Liver (tissue), 9 donors: ENCODE measurements around the gene STH. TPM values are rescaled to one million over a fixed set of nuclear protein-coding genes. Genes with fewer than 3 reads are reported as not detected.

Source experiments
- DNase-seq: peaks from one replicate; pipeline ENCODE4 v3.0.0-alpha.2; 2017; ENCODE audit warnings: low spot score
- H3K27ac ChIP-seq, 2 donors: one replicate each; pipeline ENCODE4 v1.7.0; 2013; ENCODE audit warnings: inconsistent platforms in 2 of 2, low read length in 2 of 2, control low read depth in 1 of 2, low read depth in 1 of 2, mild to moderate bottlenecking in 1 of 2
- H3K27me3 ChIP-seq, 4 donors: one replicate each; pipeline versions ENCODE4 v1.6.1 to v1.7.0; 2013; ENCODE audit warnings: low read length in 3 of 4, inconsistent platforms in 1 of 4, mild to moderate bottlenecking in 1 of 4, moderate library complexity in 1 of 4; ENCODE audit not compliant: control insufficient read depth in 4 of 4, insufficient read depth in 4 of 4
- H3K36me3 ChIP-seq, 4 donors: one replicate each; pipeline versions ENCODE4 v1.6.1 to v1.7.0; 2013; ENCODE audit warnings: low read length in 3 of 4, mild to moderate bottlenecking in 3 of 4, low read depth in 1 of 4, moderate library complexity in 1 of 4; ENCODE audit not compliant: control insufficient read depth in 4 of 4, insufficient read depth in 3 of 4
- H3K4me1 ChIP-seq, 4 donors: one replicate each; pipeline versions ENCODE4 v1.6.1 to v1.7.0; 2013; ENCODE audit warnings: low read length in 3 of 4, mild to moderate bottlenecking in 3 of 4, moderate library complexity in 1 of 4; ENCODE audit not compliant: control insufficient read depth in 4 of 4, insufficient read depth in 4 of 4
- H3K4me3 ChIP-seq, 3 donors: one replicate each; pipeline versions ENCODE4 v1.6.1 to v1.7.0; 2013; ENCODE audit warnings: low read length in 3 of 3, control low read depth in 1 of 3, low read depth in 1 of 3, mild to moderate bottlenecking in 1 of 3
- H3K9ac ChIP-seq, 2 donors: one replicate each; pipeline ENCODE4 v1.7.0; 2013; ENCODE audit warnings: low read length in 2 of 2, mild to moderate bottlenecking in 2 of 2, moderate library complexity in 2 of 2, control low read depth in 1 of 2, low read depth in 1 of 2
- H3K9me3 ChIP-seq, 4 donors: one replicate each; pipeline versions ENCODE4 v1.6.1 to v1.7.0; 2013; ENCODE audit warnings: low read length in 3 of 4; ENCODE audit not compliant: control insufficient read depth in 4 of 4
- CTCF ChIP-seq: fragments of 150-350 bp; IDR thresholded peaks from 2 replicates; pipeline ENCODE4 v1.5.1; 2017; ENCODE audit warnings: improper control_type of control experiment, low read depth, low read length; ENCODE audit not compliant: missing input control
- EGR1 ChIP-seq, 2 donors: IDR thresholded peaks; 2 replicates each; pipeline ENCODE4 v1.6.1; 2016 to 2018; ENCODE audit warnings: antibody characterized with exemption in 2 of 2, low read depth in 2 of 2
- FOXA1 ChIP-seq: IDR thresholded peaks from 2 replicates; pipeline ENCODE4 v1.6.1; 2016; ENCODE audit warnings: antibody characterized with exemption
- FOXA2 ChIP-seq: IDR thresholded peaks from 2 replicates; pipeline ENCODE4 v1.6.1; 2016; ENCODE audit warnings: antibody characterized with exemption
- GABPA ChIP-seq, 2 donors: IDR thresholded peaks in 1 of 2; conservative IDR thresholded peaks in 1 of 2; 2 replicates each; pipeline ENCODE4 v1.6.1; 2016; ENCODE audit warnings: antibody characterized with exemption in 2 of 2, mild to moderate bottlenecking in 1 of 2, moderate library complexity in 1 of 2
- JUND ChIP-seq, 2 donors: IDR thresholded peaks; 2 replicates each; pipeline ENCODE4 v1.6.1; 2016; ENCODE audit warnings: antibody characterized with exemption in 2 of 2
- RAD21 ChIP-seq, 2 donors: IDR thresholded peaks; 2 replicates each; pipeline ENCODE4 v1.6.1; 2016; ENCODE audit warnings: antibody characterized with exemption in 2 of 2, mild to moderate bottlenecking in 2 of 2
- RXRA ChIP-seq, 2 donors: IDR thresholded peaks; 2 replicates each; pipeline ENCODE4 v1.6.1; 2017 to 2018; ENCODE audit warnings: antibody characterized with exemption in 2 of 2, mild to moderate bottlenecking in 1 of 2
- TAF1 ChIP-seq: conservative IDR thresholded peaks from 2 replicates; pipeline ENCODE4 v1.6.1; 2016; ENCODE audit warnings: antibody characterized with exemption, mild to moderate bottlenecking
- YY1 ChIP-seq: IDR thresholded peaks from 2 replicates; pipeline ENCODE4 v1.6.1; 2016; ENCODE audit warnings: antibody characterized with exemption, mild to moderate bottlenecking
- WGBS: extraction: QIAGEN DNeasy Blood & Tissue Kit; methylation state at CpG from one replicate; pipeline ENCODE4 v1.1.7; 2013; 5-methylcytosine and 5-hydroxymethylcytosine counted together
- polyA plus RNA-seq, 2 donors: library from polyadenylated mRNA; stranded (reverse) in 1 of 2; unstranded in 1 of 2; fragments of 200-250 nt in 1 of 2; fragments of >200 nt in 1 of 2; fragmentation: Nextera tagmentation in 1 of 2; extraction: Ambion mirVana in 1 of 2; gene quantifications; one replicate each; pipeline versions ENCODE4 v1.2.1 to v1.2.3, GENCODE V29; 2013 to 2015
- total RNA-seq, 2 donors: library from RNA; depleted of rRNA; stranded (reverse); fragments of >200 nt; gene quantifications; one replicate each; pipeline ENCODE4 v1.2.3, GENCODE V29; 2014
- TF ChIP-seq, protein P1 (sequence below): IDR thresholded peaks from 2 replicates; pipeline ENCODE4 v1.6.1; 2016; ENCODE audit warnings: antibody characterized with exemption, mild to moderate bottlenecking
- TF ChIP-seq, protein P2 (sequence below): IDR thresholded peaks from 2 replicates; pipeline ENCODE4 v1.6.1; 2016; ENCODE audit warnings: antibody characterized with exemption
- TF ChIP-seq, protein P3 (sequence below): IDR thresholded peaks from 2 replicates; pipeline ENCODE4 v1.6.1; 2016; ENCODE audit warnings: antibody characterized with exemption
- donor health status: healthy.
- donor health status: healthy.
- donor health status: healthy.
- donor health status: healthy.
- donor health status: healthy.

Gene STH
- total and polyA plus RNA-seq, 4 donors = not detected

DNA sequence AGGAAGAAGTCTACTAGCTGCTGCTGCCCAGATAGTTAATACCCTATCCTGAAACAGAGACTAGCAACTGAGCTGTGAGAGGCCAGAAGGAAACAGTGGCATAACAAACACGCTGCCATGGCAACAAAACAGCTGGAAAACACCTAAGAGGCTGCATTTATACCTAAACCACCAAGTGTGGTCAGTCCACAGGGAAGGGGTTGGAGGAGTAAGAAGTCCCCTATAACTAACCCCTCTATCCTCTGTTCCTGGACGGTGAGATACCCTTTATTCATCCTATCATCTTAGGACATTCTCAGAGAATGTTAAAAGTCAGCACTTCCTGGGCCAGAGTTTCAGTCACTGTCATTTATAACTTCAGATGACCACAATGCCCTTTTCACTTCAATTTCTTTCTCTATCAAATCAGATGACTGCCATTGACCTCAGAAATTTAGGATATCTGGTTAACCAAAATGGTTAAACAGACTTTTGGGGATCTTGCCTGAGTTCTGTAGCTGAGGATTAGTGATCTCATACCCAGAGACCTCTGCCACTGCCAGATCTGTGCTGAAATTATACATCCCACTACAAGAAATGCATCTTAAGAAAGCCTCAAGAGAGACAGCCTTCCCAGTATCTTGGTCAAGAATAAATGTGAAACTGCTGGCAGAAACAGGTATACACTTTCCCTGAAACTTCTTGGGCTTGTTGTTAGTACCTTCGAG, 36.2 kb downstream of the STH start:
- H3K36me3 ChIP-seq = peaks cover 21 to 94% (median 80%) of the 10 kb centered on the region in 4 donors
- peaks cover 0 to 3% (median 0%) of the 10 kb centered on the region in 4 donors for H3K4me1 ChIP-seq
- no peaks in the 10 kb centered on the region for H3K9me3 ChIP-seq
- no peak for DNase-seq
- 86% methylated on average over 3 of the region's 3 CpGs for WGBS
- H3K4me3 ChIP-seq = no peak overlapping the region
- TF ChIP-seq, protein P1, sequence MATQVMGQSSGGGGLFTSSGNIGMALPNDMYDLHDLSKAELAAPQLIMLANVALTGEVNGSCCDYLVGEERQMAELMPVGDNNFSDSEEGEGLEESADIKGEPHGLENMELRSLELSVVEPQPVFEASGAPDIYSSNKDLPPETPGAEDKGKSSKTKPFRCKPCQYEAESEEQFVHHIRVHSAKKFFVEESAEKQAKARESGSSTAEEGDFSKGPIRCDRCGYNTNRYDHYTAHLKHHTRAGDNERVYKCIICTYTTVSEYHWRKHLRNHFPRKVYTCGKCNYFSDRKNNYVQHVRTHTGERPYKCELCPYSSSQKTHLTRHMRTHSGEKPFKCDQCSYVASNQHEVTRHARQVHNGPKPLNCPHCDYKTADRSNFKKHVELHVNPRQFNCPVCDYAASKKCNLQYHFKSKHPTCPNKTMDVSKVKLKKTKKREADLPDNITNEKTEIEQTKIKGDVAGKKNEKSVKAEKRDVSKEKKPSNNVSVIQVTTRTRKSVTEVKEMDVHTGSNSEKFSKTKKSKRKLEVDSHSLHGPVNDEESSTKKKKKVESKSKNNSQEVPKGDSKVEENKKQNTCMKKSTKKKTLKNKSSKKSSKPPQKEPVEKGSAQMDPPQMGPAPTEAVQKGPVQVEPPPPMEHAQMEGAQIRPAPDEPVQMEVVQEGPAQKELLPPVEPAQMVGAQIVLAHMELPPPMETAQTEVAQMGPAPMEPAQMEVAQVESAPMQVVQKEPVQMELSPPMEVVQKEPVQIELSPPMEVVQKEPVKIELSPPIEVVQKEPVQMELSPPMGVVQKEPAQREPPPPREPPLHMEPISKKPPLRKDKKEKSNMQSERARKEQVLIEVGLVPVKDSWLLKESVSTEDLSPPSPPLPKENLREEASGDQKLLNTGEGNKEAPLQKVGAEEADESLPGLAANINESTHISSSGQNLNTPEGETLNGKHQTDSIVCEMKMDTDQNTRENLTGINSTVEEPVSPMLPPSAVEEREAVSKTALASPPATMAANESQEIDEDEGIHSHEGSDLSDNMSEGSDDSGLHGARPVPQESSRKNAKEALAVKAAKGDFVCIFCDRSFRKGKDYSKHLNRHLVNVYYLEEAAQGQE = no peak
- TF ChIP-seq FOXA1 = no peak
- no peak for TF ChIP-seq RAD21 (IDR thresholded peaks at IDR 0.05)
- no peak for TF ChIP-seq EGR1 (IDR thresholded peaks at IDR 0.05; ENCODE audit: low read depth in 2 of 2)
- TF ChIP-seq, protein P2, sequence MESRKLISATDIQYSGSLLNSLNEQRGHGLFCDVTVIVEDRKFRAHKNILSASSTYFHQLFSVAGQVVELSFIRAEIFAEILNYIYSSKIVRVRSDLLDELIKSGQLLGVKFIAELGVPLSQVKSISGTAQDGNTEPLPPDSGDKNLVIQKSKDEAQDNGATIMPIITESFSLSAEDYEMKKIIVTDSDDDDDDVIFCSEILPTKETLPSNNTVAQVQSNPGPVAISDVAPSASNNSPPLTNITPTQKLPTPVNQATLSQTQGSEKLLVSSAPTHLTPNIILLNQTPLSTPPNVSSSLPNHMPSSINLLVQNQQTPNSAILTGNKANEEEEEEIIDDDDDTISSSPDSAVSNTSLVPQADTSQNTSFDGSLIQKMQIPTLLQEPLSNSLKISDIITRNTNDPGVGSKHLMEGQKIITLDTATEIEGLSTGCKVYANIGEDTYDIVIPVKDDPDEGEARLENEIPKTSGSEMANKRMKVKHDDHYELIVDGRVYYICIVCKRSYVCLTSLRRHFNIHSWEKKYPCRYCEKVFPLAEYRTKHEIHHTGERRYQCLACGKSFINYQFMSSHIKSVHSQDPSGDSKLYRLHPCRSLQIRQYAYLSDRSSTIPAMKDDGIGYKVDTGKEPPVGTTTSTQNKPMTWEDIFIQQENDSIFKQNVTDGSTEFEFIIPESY = no peak
- no peak overlapping the region for H3K27ac ChIP-seq
- no peak overlapping the region for H3K9ac ChIP-seq
- no peaks in the 10 kb centered on the region for H3K27me3 ChIP-seq

DNA sequence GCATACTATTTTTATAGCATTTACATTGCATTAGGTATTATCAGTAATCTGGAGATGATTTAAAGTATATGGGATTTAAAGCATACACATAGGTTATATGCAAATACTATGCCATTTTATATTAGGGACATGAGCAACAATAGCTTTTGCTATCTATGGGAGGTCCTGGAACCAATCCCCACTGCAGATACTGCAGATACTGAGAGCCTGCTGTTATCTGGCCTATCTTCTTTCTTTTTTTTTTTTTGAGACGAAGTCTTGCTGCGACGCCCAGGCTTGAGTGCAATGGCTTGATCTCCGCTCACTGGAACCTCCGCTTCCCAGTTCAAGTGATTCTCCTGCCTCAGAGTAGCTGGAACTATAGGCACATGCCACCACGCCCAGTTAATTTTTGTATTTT, 37.4 kb downstream of the STH start:
- 96% methylated on average over 6 of the region's 6 CpGs for WGBS
- H3K27me3 ChIP-seq = no peaks in the 10 kb centered on the region
- H3K4me1 ChIP-seq = peaks cover 0 to 3% (median 0%) of the 10 kb centered on the region in 4 donors
- H3K36me3 ChIP-seq = peaks cover 15 to 90% (median 71%) of the 10 kb centered on the region in 4 donors
- no peaks in the 10 kb centered on the region for H3K9me3 ChIP-seq
- H3K27ac ChIP-seq = no peak overlapping the region
- TF ChIP-seq, protein P1 = no peak
- TF ChIP-seq RXRA (IDR thresholded peaks at IDR 0.05) (no peak), GABPA (IDR thresholded peaks at IDR 0.05 in 1 of 2, conservative IDR thresholded peaks at IDR 0.05 in 1 of 2) (no peak), RAD21 (IDR thresholded peaks at IDR 0.05) (no peak), JUND (IDR thresholded peaks at IDR 0.05) (no peak), CTCF (no peak), TAF1 (no peak), FOXA2 (no peak), FOXA1 (no peak), YY1 (no peak)
- TF ChIP-seq, protein P3, sequence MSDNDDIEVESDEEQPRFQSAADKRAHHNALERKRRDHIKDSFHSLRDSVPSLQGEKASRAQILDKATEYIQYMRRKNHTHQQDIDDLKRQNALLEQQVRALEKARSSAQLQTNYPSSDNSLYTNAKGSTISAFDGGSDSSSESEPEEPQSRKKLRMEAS = no peak
- DNase-seq = no peak
- H3K4me3 ChIP-seq = no peak overlapping the region
- H3K9ac ChIP-seq = no peak overlapping the region
